SH-SY5Y (cell line): Measurements from ENCODE around the gene CLEC2L.

Experiments
- GATA2 ChIP-seq: IDR thresholded peaks from 2 replicates; pipeline ENCODE4 v1.6.1; 2011; ENCODE audit warnings: mild to moderate bottlenecking, low read depth, low read length
- GATA3 ChIP-seq: IDR thresholded peaks from 2 replicates; pipeline ENCODE4 v1.6.1; 2011; ENCODE audit warnings: low read depth, mild to moderate bottlenecking, low read length, moderate library complexity

Gene CLEC2L

DNA sequence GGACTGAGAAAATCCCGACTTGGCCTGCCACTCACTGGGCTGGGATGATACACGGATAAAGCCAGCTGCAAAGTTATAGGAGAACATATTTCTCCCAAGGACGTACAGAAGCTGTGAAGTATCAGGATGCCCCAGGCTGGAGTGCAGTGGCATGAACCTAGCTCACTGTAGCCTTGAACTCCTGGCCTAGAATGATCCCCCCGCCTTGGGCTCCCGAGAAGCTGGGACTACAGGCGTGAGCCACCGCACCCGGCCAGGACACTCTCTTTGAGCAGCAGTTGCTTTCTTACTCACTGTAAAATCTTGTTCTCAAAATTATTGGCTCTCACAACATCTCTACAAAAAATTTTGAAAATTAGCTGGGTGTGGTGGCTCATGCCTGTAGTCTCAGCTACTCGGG lies 50.4 kb downstream of the CLEC2L start:
- no peak for TF ChIP-seq GATA2
- no peak for TF ChIP-seq GATA3

DNA sequence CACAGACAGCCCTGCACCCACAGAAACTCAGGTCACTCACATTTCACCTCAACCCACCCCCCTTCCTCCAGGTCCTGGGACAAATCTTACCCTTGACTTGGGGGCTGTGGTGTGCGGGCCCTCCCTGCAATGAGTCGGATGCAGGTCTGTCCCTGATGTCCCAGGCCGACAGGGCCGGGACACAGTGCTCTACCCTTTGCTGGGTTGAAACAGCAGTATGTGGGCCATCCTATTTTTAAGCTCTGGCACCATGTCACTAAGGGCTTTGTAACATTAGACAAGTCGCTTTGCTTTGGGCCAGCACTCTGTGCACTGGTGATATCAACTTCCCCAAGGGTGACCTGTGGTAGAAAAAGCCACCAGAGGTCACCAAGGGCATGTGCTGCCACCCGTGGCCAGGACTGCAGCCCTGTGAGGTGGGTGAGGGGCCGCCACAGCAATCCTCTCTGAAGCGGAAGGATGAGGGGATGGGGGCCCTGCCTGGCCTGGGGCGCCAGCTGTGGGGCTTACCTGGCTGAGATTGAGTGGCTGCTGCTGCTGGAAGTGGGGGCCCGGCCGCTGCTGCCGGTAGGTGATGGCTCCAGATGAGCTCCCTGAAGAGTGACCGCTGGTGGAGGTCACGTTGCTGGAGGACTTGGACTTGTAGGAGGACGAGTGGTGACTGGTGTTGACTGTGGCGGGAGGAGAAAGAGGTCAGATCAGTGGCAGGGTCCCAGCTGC lies 51.3 kb downstream of the CLEC2L start:
- TF ChIP-seq GATA3 (no peak), GATA2 (no peak)

DNA sequence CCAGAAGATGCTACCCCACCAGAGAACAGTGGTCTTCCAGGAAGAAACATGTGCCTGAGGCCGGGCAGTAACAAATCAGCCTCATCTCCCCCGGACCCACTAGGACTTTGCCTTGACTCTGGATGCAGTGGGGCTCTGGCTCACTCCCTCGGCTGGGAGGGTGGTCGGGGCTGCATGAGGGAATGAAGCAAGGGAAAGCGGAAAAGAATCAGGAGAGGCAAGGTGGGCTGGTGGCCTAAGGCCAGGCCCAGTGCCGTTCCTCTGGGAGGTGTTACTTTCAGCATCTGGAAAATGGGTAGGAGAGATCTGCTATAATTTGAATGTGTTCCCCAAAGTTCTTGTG lies 51.8 kb downstream of the CLEC2L start:
- TF ChIP-seq GATA3 (no peak), GATA2 (no peak)

DNA sequence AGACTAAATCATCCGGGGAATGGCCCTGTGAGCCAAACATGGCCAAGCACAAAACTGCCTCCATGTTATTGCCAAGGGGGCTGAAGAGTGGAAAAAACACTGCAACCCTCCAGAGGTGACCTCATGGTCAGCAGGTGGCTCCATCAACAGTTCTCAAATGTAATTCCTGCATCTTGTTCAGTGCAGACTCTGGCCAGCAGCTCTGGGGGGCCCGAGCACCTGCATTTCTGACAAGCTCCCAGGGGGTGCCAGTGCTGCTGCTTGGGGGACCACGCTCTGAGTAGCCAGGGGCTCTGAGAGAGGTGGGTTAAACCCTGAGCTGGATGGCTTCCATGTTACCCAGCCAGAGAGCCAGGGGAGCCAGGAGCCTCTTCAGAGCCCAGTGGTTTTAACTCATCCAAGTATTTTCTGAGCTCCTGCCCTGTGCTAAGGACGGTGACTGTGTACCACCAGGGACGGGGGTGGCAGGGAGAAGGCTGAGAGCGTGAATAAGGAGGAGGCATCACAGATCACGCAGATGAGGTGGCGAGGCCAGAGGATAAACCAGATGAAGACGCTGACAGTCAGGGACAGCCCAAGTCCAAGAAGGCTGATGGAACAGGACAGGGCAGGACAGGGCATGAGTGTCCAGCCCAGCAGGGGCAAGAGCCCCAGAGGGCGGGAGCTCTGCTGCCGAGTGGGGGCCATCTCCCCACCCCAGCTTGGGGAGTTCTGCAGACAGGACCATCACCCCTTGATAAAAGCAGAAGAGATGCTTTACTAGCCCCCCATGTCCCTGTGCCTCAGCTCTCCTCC lies 52.9 kb downstream of the CLEC2L start:
- no peak for TF ChIP-seq GATA2
- no peak for TF ChIP-seq GATA3

DNA sequence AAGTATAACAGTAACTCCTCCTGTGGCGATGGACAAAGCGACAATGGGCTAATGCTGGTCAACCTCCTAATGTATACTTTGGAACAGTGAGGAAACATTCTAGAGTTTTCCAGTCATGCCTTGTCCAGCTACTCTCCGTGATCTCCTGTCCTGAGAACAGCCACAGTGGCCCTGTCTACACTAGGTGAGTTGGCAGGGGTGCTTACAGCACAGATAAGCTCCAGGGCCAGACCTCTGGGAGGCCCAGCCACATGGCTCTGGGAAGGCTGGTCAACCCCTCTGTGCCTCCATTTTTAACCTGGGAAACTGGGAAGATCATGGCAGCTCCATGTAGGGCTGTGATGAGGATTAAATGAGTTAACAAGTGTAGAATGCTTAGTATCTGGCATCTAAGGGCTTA lies 57.0 kb downstream of the CLEC2L start:
- no peak for TF ChIP-seq GATA3
- TF ChIP-seq GATA2: no peak

DNA sequence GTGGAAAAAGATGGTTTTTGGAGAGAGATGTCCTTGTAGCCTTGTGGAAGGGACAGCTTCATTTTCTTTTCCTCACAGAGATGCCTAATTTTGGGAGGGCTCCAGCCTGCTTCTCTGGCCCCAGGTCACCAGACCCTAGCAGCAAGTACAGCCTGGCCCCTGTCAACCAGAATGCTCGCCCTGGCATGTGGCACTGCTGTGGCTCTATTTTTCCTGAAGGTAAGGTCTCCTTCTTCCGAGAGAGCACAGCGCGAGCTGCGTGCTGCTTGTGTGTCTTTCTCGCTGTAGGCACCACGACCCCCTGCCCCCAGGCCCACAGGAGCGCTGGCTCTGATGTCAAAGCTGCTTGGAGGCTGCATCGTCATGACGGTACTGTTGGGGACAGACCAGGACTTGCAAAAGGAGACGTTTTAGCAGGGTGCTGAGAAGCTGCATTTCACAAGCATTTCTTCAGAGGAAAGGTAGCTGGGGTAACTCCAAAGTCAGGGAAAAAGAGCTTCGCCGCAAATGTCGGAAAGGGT lies 58.7 kb downstream of the CLEC2L start:
- no peak for TF ChIP-seq GATA3
- no peak for TF ChIP-seq GATA2

DNA sequence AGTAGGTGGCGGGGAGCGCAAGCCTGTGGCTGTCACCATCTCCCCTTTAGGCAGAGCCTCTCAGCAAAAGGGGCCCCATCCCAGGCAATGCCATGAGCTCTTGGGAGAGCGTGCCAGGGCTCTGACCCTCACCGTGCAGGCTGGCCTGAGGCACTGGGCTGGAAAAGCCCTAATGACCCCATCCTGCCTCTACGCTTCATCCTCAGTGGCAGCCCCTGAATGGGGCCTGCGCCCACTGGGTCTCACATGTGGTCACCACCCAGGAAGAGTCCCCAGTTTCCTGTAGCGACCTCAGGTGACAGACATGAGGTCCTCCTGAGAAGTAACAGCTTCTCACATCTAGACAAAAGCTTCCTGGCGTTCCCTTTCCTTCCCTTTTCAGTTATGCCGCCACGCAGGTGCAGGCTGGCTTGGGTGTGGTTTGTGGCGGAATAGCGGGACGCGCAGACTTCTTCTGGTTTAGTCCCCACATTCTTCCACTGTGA lies 59.2 kb downstream of the CLEC2L start:
- TF ChIP-seq GATA3: no peak
- TF ChIP-seq GATA2: no peak

DNA sequence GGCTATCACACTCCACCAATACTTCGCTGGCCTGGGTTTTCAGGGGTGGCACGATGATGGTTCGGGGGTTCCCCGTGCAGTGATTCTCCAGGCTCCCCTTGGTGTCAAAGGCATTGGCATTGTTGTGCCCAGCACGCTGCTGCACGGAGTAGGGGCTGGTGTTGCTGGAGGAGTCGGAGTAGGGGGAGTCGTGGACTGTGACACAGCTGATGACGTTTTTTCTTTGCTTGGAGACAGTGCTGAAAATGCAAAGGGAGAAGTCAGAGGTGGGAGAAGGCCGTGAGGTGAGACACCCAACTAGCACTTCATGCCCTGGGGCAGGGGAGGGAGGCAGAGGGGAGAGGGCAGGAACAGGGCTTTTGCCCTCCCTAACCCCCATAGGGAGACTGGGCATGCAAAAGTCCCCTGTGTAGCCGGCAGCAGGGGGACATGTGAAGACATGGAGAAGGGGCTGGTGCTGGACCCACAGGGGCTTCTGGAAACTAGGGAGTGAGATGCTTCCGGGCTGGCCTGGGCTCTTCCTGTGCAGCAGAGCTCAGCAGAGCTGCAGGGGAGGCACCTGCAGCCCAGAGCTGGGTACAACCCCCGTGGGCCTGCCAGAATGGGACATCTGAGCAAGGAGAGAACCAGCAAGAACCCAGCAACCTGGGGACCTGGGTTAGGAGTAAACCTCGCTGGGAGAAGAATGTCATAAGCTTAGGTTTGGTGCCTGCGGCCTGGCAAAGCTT lies 60.5 kb downstream of the CLEC2L start:
- no peak for TF ChIP-seq GATA3
- TF ChIP-seq GATA2: no peak

DNA sequence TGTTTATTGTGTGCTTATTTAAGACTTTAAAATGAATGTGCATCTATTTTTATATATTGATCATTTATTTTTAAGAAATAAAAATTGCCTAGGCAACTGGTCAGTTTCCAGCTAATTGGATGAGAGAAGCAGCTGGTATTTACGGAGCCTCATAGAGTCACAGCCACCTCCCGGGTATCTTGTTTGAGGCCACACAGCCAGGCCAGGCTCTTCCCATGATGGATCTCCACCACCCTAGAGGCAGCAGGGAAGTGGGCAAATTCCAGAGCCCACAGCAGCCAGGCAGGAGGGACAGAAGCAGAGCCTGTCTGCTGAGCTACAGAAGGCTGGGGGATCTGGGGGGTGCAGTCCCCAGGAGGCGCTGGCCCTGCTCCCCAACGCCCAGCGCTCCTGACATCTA lies 61.6 kb downstream of the CLEC2L start:
- TF ChIP-seq GATA2 (no peak), GATA3 (no peak)

DNA sequence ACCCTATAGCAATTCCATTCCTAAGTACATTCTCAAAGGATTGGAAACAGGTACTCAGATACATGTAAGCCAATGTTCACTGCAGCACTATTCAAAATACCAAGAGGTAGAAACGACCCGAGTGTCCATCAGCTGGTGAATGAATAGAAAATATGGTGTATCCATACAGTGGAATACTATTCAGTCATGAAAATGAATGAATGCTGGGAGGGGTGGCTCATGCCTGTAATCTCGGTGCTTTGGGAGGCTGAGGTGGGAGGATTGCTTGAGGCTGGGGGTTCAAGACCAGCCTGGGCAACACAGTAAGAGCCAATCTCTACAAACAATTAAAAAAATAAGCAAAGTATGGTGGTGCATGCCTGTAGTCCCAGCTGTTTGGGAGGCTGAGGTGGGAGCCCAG lies 62.8 kb downstream of the CLEC2L start:
- TF ChIP-seq GATA2: no peak
- no peak for TF ChIP-seq GATA3

DNA sequence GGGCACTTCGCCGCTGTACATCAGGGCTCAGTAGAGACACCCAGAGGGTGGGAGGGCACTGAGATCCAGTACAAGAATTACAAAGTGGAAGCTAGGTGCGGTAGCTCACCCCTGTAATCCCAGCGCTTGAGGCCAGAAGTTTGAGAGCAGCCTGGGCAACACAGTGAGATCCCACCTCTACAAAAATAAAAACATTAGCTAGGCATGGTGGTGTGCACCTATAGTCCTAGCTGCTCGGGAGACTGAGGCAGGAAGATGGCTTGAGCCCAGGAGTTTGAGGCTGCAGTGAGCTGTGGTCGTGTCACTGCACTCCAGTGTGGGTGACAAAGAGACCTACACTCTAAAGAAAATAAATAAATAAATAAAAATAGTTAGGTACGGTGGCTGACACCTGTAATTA lies 64.0 kb downstream of the CLEC2L start:
- TF ChIP-seq GATA2: no peak
- TF ChIP-seq GATA3: no peak

DNA sequence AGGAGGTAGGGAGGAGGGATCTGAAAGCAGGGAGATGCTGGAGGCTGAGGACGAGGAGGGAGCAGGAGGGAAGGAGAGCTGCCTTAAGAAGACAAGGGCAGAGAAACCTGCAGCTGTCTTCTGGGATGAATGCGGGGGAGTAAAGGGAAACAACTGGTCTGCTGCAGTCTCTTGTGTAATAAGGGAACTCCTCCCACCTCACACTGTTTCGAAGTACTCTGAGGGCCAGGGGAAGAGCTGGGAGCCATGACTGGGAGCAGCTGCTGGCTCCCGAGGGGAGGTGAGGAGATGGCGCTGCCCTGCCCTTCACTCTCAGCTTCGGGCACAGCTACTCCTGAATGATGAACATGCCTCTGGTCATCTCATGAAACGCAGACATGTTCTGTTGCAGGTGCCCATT lies 65.1 kb downstream of the CLEC2L start:
- TF ChIP-seq GATA2 (no peak), GATA3 (no peak)

DNA sequence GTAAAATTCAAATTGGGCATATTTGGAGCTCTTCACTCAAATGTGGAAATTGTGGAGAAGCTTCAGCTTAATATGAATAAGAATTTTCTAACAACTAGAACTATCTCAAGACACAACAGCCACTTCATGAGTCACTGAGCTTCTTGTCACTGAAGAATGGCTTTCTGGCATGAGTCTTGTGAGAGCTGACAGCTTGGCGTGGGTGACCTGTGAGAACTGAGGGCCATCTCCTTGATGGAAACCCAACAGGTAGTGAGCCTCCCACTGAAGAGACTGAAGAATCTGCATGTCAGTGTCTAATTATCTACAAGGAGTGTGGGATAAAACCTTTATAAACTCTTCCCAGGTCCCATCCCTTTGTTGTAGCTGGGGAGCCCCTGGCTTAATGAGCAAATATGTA lies 66.0 kb downstream of the CLEC2L start:
- no peak for TF ChIP-seq GATA3
- no peak for TF ChIP-seq GATA2

DNA sequence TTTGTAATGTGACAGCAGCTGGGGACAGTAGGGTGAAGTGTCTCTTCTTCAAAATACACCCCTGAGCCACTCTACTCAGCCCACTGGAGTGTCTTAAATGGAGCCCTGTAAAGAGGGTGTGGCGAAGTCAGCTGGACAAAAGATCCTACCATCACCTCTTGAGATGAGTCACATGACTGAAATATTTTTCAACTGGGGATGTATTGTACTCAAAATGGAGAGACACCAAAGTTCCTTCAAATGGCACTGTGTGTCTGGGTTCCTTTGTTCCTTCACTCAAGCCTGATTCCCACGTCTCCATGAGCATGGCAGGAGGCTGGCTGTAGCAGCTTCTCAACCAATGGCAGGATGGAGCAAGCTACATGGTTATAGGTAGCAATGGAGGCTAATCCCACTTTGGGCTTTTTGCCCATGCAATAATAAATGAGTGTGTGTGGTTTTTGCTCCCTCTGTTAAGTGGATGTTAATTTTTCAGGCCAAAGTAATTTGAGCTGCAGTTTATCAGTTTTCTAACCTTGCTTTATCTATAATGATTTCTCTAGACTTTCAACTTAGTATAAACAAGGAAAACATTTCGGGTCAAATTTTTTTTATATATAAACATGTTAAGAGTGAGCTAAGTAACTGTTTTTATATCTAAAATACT lies 68.2 kb downstream of the CLEC2L start:
- TF ChIP-seq GATA2 (no peak), GATA3 (no peak)
